LNCAP (cell line): Measurements from ENCODE around the gene FUCA1.

ENCODE experiments used
- CTCF ChIP-seq: fragments of 450-650 bp; IDR thresholded peaks from 2 replicates; pipeline ENCODE4 v1.5.1; 2017; ENCODE audit warnings: mild to moderate bottlenecking

Gene FUCA1

GRCh38 chr1:23867542-23867894 is 572 bp downstream of the FUCA1 start:
- TF ChIP-seq CTCF = no peak

GRCh38 chr1:23865543-23865930 is 2.6 kb downstream of the FUCA1 start:
- no peak for TF ChIP-seq CTCF

- no peak for TF ChIP-seq CTCF
Measured at GRCh38 chr1:23864801-23865542, 3.1 kb downstream of the FUCA1 start.

GRCh38 chr1:23862640-23863039 is 5.5 kb downstream of the FUCA1 start:
- no peak for TF ChIP-seq CTCF

GRCh38 chr1:23854568-23854967 is 13.5 kb downstream of the FUCA1 start:
- no peak for TF ChIP-seq CTCF

- TF ChIP-seq CTCF = no peak
Measured at GRCh38 chr1:23848673-23849616, 19.1 kb downstream of the FUCA1 start.

GRCh38 chr1:23845163-23845562 is 22.9 kb downstream of the FUCA1 start:
- no peak for TF ChIP-seq CTCF
